GM12878 (cell line): ENCODE measurements around the gene ZCCHC24.

ENCODE experiments used
- ATF3 ChIP-seq: IDR thresholded peaks from 2 replicates; pipeline ENCODE4 v1.6.1; 2011; ENCODE audit warnings: low read depth, mild to moderate bottlenecking, low read length, moderate library complexity, borderline replicate concordance; ENCODE audit errors: extremely low read depth
- BMI1 ChIP-seq: fragments of 450-650 bp; IDR thresholded peaks from 2 replicates; pipeline ENCODE4 v1.6.1; 2016; ENCODE audit warnings: mild to moderate bottlenecking, moderate library complexity, borderline replicate concordance
- CHD4 ChIP-seq: fragments of 200-600 bp; sonication (generic); IDR thresholded peaks from 2 replicates; pipeline ENCODE4 v1.6.1; 2016; ENCODE audit warnings: mild to moderate bottlenecking
- HDAC2 ChIP-seq: fragments of 200-600 bp; sonication (generic); IDR thresholded peaks from 2 replicates; pipeline ENCODE4 v1.6.1; 2017
- NFYB ChIP-seq: IDR thresholded peaks from 2 replicates; pipeline ENCODE4 v1.6.1; 2011; ENCODE audit warnings: low read depth, mild to moderate bottlenecking, low read length, improper control_type of control experiment, moderate library complexity; ENCODE audit not compliant: insufficient read depth
- NR2C2 ChIP-seq: IDR thresholded peaks from 2 replicates; pipeline ENCODE4 v1.6.1; 2011; ENCODE audit warnings: borderline replicate concordance, low read depth; ENCODE audit not compliant: control insufficient read depth, insufficient read length
- POLR2AphosphoS5 ChIP-seq: IDR thresholded peaks from 2 replicates; pipeline ENCODE4 v1.6.1; 2011; ENCODE audit warnings: mild to moderate bottlenecking, low read length, inconsistent platforms
- SREBF2 ChIP-seq: IDR thresholded peaks from 2 replicates; pipeline ENCODE4 v1.6.1; 2012; ENCODE audit warnings: mild to moderate bottlenecking, low read length
- STAT3 ChIP-seq: IDR thresholded peaks from 2 replicates; pipeline ENCODE4 v1.6.1; 2011; ENCODE audit warnings: low read depth, low read length, improper control_type of control experiment
- TAF1 ChIP-seq: IDR thresholded peaks from 2 replicates; pipeline ENCODE4 v1.6.1; 2011; ENCODE audit warnings: mild to moderate bottlenecking, low read depth, low read length, borderline replicate concordance
- TCF12 ChIP-seq: IDR thresholded peaks from 2 replicates; pipeline ENCODE4 v1.6.1; 2011; ENCODE audit warnings: low read depth, mild to moderate bottlenecking, low read length
- YY1 ChIP-seq: IDR thresholded peaks from 2 replicates; pipeline ENCODE4 v1.6.1; 2011; ENCODE audit warnings: low read depth, mild to moderate bottlenecking, low read length

- no peak for TF ChIP-seq BMI1
- TF ChIP-seq STAT3 = no peak
- no peak for TF ChIP-seq TCF12
- no peak for TF ChIP-seq HDAC2
- TF ChIP-seq CHD4 = no peak
- TF ChIP-seq ATF3 = no peak
- no peak for TF ChIP-seq SREBF2
- no peak for TF ChIP-seq POLR2AphosphoS5
- TF ChIP-seq YY1 = no peak
- TF ChIP-seq NR2C2 = no peak
- TF ChIP-seq TAF1 = no peak
- TF ChIP-seq NFYB = no peak
These were observed 47.7 kb downstream of the ZCCHC24 start for GRCh38 chr10:79397575-79398303.
